Suprapubic skin (tissue), 4 donors: ENCODE measurements around the gene NTPCR. TPM values are rescaled to one million over a fixed set of nuclear protein-coding genes. Genes with fewer than 3 reads are reported as not detected.
"Not testable (repeated sequence)": the region's sequence is repeated elsewhere in the genome, so short reads cannot be mapped to it uniquely, and the experiment has no call there.

Experiments used
- DNase-seq, 2 donors: peaks; one replicate each; pipeline ENCODE4 v3.0.0-alpha.2; 2019; ENCODE audit warnings: low spot score in 2 of 2
- H3K27ac ChIP-seq: fragments of 200-600 bp; sonication (generic); one replicate; pipeline ENCODE4 v1.5.1; 2019
- H3K27me3 ChIP-seq: fragments of 200-600 bp; sonication (generic); one replicate; pipeline ENCODE4 v1.5.1; 2019
- H3K36me3 ChIP-seq: fragments of 200-600 bp; sonication (generic); one replicate; pipeline ENCODE4 v1.5.1; 2019
- H3K4me1 ChIP-seq: fragments of 200-600 bp; sonication (generic); one replicate; pipeline ENCODE4 v1.5.1; 2019
- H3K4me3 ChIP-seq: fragments of 200-600 bp; sonication (generic); one replicate; pipeline ENCODE4 v1.5.1; 2019; ENCODE audit warnings: mild to moderate bottlenecking
- H3K9me3 ChIP-seq: fragments of 200-600 bp; sonication (generic); one replicate; pipeline ENCODE4 v1.5.1; 2019
- EP300 ChIP-seq: sonication (generic); formaldehyde crosslinking; IDR thresholded peaks from one replicate; pipeline ENCODE4 v1.6.1; 2017; ENCODE audit warnings: antibody characterized with exemption
- POLR2A ChIP-seq, 2 donors: fragments of 450-650 bp; IDR thresholded peaks; one replicate each; pipeline ENCODE4 v1.6.1; 2017; ENCODE audit warnings: antibody characterized with exemption in 2 of 2, mild to moderate bottlenecking in 2 of 2, moderate library complexity in 2 of 2
- POLR2AphosphoS5 ChIP-seq, 3 donors: sonication (generic); formaldehyde crosslinking; IDR thresholded peaks; one replicate each; pipeline ENCODE4 v1.6.1; 2017; ENCODE audit warnings: antibody characterized with exemption in 3 of 3
- WGBS: methylation state at CpG from one replicate; pipeline ENCODE4 v1.1.5; 2018; 5-methylcytosine and 5-hydroxymethylcytosine counted together
- total RNA-seq, 4 donors: library from RNA; depleted of rRNA; stranded (reverse); fragments of >200 nt; gene quantifications; one replicate each; pipeline ENCODE4 v1.1.0, GENCODE V29; 2016
- TF ChIP-seq, protein P1 (sequence below), 2 donors: fragments of 200-600 bp in 1 of 2; fragments of 450-650 bp in 1 of 2; sonication (generic) in 1 of 2; IDR thresholded peaks; one replicate each; pipeline ENCODE4 v1.5.1; 2016 to 2019; ENCODE audit warnings: antibody characterized with exemption in 2 of 2, mild to moderate bottlenecking in 1 of 2, moderate library complexity in 1 of 2

The NTPCR gene
- total RNA-seq, 4 donors from 2014 or later: 18.6 to 35.9 (median 28.4) TPM

- no peak overlapping the region for H3K27ac ChIP-seq
- H3K4me1 ChIP-seq: no peaks in the 10 kb centered on the region
- TF ChIP-seq POLR2AphosphoS5 (IDR thresholded peaks at IDR 0.05) (no peak), EP300 (no peak), POLR2A (IDR thresholded peaks at IDR 0.05) (no peak)
- TF ChIP-seq, protein P1, sequence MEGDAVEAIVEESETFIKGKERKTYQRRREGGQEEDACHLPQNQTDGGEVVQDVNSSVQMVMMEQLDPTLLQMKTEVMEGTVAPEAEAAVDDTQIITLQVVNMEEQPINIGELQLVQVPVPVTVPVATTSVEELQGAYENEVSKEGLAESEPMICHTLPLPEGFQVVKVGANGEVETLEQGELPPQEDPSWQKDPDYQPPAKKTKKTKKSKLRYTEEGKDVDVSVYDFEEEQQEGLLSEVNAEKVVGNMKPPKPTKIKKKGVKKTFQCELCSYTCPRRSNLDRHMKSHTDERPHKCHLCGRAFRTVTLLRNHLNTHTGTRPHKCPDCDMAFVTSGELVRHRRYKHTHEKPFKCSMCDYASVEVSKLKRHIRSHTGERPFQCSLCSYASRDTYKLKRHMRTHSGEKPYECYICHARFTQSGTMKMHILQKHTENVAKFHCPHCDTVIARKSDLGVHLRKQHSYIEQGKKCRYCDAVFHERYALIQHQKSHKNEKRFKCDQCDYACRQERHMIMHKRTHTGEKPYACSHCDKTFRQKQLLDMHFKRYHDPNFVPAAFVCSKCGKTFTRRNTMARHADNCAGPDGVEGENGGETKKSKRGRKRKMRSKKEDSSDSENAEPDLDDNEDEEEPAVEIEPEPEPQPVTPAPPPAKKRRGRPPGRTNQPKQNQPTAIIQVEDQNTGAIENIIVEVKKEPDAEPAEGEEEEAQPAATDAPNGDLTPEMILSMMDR (IDR thresholded peaks at IDR 0.05): no peak
- H3K4me3 ChIP-seq: no peak overlapping the region
- no peaks in the 10 kb centered on the region for H3K27me3 ChIP-seq
- no peak for DNase-seq
- H3K36me3 ChIP-seq: no peaks in the 10 kb centered on the region
- no peaks in the 10 kb centered on the region for H3K9me3 ChIP-seq
- 81% methylated on average over 4 of the region's 4 CpGs for WGBS
Measured at GRCh38 chr1:232909752-232910151, 40.7 kb upstream of the NTPCR start.

- no peak for DNase-seq
- Histone ChIP-seq H3K27me3 (no peaks in the 10 kb centered on the region), H3K9me3 (no peaks in the 10 kb centered on the region), H3K4me3 (no peak overlapping the region), H3K36me3 (no peaks in the 10 kb centered on the region), H3K27ac (no peak overlapping the region), H3K4me1 (no peaks in the 10 kb centered on the region)
- 77% methylated on average over 5 of the region's 5 CpGs for WGBS
- TF ChIP-seq POLR2A (IDR thresholded peaks at IDR 0.05): no peak
- TF ChIP-seq, protein P1 (IDR thresholded peaks at IDR 0.05): no peak
- TF ChIP-seq POLR2AphosphoS5 (IDR thresholded peaks at IDR 0.05): no peak
- TF ChIP-seq EP300: no peak
Measured at GRCh38 chr1:232911027-232911599, 39.3 kb upstream of the NTPCR start.

GRCh38 chr1:232912845-232913580 is 37.4 kb upstream of the NTPCR start:
- H3K36me3 ChIP-seq: no peaks in the 10 kb centered on the region
- TF ChIP-seq POLR2AphosphoS5 (IDR thresholded peaks at IDR 0.05): no peak
- no peak for TF ChIP-seq POLR2A (IDR thresholded peaks at IDR 0.05)
- no peak for TF ChIP-seq EP300
- TF ChIP-seq, protein P1 (IDR thresholded peaks at IDR 0.05): no peak
- DNase-seq: no peak
- H3K4me1 ChIP-seq: no peaks in the 10 kb centered on the region
- WGBS: 81% methylated on average over 3 of the region's 3 CpGs
- no peak overlapping the region for H3K4me3 ChIP-seq
- H3K27ac ChIP-seq: no peak overlapping the region
- no peaks in the 10 kb centered on the region for H3K27me3 ChIP-seq
- no peaks in the 10 kb centered on the region for H3K9me3 ChIP-seq

DNA sequence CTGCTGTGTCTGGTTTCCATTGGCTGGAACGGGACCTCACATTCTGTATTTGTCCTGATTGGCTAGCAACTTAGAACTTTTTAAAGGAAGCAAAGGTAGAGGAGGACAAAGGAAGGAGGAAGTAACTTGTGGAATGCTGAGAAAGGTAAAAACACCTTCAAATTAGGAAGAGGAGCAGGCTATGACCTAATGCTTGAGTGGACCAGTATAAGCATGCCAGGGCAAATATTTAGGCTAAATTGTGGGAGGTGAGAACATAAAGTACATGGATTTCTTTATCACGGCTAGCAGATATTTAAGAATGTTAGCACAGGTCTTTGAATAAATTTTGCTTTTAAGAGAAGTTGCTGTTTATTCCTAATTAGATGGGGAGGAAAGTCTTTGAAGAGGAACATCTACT is 36.1 kb upstream of the NTPCR start:
- not testable (repeated sequence) for H3K9me3 ChIP-seq, H3K27me3 ChIP-seq, DNase-seq, H3K4me1 ChIP-seq, H3K4me3 ChIP-seq, H3K27ac ChIP-seq, H3K36me3 ChIP-seq
- 68% methylated on average over 2 of the region's 2 CpGs for WGBS

DNA sequence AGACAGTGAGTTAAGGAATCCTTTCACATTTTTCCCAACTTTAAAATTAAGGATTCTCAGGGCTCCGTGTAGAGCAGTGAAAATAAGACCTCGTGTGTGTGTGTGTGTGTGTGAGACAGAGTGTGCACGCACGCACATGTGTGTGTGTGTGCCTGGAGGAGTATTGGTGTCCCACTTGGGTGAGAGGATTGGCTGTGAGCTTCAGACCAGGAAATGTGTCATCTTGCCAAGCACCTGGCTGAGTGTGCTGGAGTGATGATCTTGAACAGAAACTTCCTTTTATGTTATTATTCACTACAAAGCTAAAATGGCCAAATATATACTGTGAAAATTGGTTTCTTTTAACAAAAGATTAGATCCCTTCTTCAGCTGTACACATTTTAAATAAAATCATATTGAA is 35.2 kb upstream of the NTPCR start:
- no peak for DNase-seq
- WGBS: 67% methylated on average over 4 of the region's 4 CpGs
- no peaks in the 10 kb centered on the region for H3K27me3 ChIP-seq
- H3K36me3 ChIP-seq: no peaks in the 10 kb centered on the region
- no peak overlapping the region for H3K4me3 ChIP-seq
- no peaks in the 10 kb centered on the region for H3K4me1 ChIP-seq
- no peak overlapping the region for H3K27ac ChIP-seq
- no peak for TF ChIP-seq POLR2AphosphoS5 (IDR thresholded peaks at IDR 0.05)
- TF ChIP-seq, protein P1 (IDR thresholded peaks at IDR 0.05): no peak
- H3K9me3 ChIP-seq: no peaks in the 10 kb centered on the region
